Measurements from ENCODE around the gene BPGM. TPM values are rescaled to one million over a fixed set of nuclear protein-coding genes. Genes with fewer than 3 reads are reported as not detected.
A peak's percentile ranks its signal among the peaks of the same experiment; 100 is the strongest.

BPGM gene
- total RNA-seq (2021) (13.8 and 14.0 TPM in 2 replicates), Bru-seq, nascent RNA (percentile 60 among the genes with signal in this experiment), BruChase-seq, experiment 1, labeled RNA remaining after a 2-hour chase (percentile 53 among the genes with signal in this experiment), BruChase-seq, experiment 2, labeled RNA remaining after a 6-hour chase (percentile 53 among the genes with signal in this experiment)
- long read RNA-seq, transcript BPGM-201 (3 exons, 1,753 nt) = major isoform, 41 of 55 reads
- long read RNA-seq, partial matches to known transcripts = 8 of 55 reads
- long read RNA-seq, other reads (novel, unspliced or antisense) = 6 of 55 reads

DNA sequence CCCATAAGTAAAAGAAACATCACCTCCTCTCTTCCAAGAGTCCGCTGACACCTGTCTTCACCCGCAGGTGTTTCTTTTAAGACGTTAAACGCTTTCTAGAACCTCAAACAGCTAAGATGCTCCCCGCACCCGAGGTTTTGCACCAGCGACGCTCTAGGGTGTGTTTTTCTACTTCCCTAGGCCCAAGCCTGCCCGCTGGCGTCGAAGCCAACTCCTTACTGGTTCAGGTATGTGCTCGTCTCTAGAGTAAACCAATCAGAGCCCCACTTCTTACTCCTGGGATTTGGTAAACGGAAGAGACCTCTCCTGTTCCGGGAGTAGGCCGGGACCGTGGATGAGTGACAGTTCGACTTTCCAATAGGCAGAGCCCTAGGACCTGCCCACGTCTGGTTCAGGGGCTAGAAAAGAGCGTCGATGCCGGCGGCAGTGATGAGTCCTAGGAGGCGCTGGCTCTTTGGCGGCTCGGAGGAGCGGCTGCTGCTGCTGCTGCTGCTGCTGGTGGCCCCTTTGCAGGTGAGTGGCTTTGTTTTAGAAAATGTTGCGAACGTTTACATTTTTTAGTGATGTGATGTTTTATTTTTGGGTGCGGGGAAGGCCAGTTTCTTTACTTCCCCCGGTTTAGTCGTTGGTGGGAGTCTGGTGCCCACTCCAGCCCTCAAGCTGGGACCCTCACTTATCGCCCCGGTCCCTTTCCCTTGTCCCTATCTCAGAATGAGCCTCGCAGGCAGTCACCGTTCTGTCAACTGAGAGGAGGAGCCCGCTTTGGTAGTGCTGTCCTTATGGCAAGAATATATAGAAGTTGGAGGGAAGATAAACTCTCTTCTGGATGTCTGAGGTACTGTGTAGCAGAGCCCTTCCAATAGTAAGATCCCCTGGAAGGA, at the start of gene BPGM:
TSS of gene BPGM (plus strand) at position 429 of the 881 bp plus-strand sequence. CDS start 14,655 bp downstream, outside the sequence.
- no peak for TF ChIP-seq EZH2 (IDR thresholded peaks at IDR 0.05; ENCODE audit: borderline replicate concordance, low read depth, low read length, poor library complexity, severe bottlenecking)
- TF ChIP-seq, protein P1, sequence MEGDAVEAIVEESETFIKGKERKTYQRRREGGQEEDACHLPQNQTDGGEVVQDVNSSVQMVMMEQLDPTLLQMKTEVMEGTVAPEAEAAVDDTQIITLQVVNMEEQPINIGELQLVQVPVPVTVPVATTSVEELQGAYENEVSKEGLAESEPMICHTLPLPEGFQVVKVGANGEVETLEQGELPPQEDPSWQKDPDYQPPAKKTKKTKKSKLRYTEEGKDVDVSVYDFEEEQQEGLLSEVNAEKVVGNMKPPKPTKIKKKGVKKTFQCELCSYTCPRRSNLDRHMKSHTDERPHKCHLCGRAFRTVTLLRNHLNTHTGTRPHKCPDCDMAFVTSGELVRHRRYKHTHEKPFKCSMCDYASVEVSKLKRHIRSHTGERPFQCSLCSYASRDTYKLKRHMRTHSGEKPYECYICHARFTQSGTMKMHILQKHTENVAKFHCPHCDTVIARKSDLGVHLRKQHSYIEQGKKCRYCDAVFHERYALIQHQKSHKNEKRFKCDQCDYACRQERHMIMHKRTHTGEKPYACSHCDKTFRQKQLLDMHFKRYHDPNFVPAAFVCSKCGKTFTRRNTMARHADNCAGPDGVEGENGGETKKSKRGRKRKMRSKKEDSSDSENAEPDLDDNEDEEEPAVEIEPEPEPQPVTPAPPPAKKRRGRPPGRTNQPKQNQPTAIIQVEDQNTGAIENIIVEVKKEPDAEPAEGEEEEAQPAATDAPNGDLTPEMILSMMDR (conservative IDR thresholded peaks at IDR 0.05; ENCODE audit: low read depth, low read length) = peak; percentile 52
- no peaks in the 10 kb centered on the region for H3K27me3 ChIP-seq (replicated peaks; ENCODE audit: insufficient read depth, low read depth, low read length, poor library complexity)
- BruUV-seq (replicated peaks) = TSS peak; percentile 68
- peak; percentile 100 for DNase-seq (ENCODE audit: low spot score)
- H3K36me3 ChIP-seq (ENCODE audit: insufficient read depth, low read length, poor library complexity, severe bottlenecking) = no peaks in the 10 kb centered on the region
- H3K9me3 ChIP-seq (ENCODE audit: low read depth, low read length, poor library complexity, severe bottlenecking) = no peaks in the 10 kb centered on the region
- peaks cover 5% of the 10 kb centered on the region for H3K4me1 ChIP-seq (ENCODE audit: insufficient read depth, low read length, poor library complexity, severe bottlenecking)
- peak within 1 kb of the TSS; percentile 62 for H3K27ac ChIP-seq (ENCODE audit: low read depth, low read length, poor library complexity, severe bottlenecking)
- peak within 1 kb of the TSS; percentile 58 for H3K4me3 ChIP-seq (ENCODE audit: low read depth, low read length, poor library complexity, severe bottlenecking)
- POLR2A ChIA-PET (ENCODE audit: low non-redundant PET) = no interaction called here
- CTCF ChIA-PET = no interaction called here
- intact Hi-C loops (cut with micrococcal nuclease; ENCODE audit: unreplicated experiment) = no loop called here

DNA sequence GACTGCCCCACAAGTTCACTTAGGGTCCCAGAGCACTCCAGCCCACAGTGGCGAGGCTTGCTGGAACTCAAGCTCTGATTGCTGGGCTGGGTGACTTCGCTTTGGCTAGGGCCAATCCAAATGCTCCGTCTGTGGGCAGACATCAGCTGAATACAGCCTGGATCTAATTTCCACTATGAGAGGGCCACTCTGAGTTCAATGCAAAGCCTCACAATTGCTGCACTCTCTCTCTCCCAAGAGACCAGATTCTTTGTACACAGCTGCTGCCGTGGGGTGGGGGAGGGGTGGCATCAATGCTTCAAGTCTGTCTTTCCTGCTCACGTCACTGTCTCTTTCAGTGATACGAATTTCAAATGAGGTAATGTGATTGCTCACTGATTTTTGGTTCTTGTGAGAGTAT, 47.3 kb upstream of the BPGM start:
- Histone ChIP-seq H3K4me3 (ENCODE audit: low read depth, low read length, poor library complexity, severe bottlenecking) (no peak overlapping the region), H3K4me1 (ENCODE audit: insufficient read depth, low read length, poor library complexity, severe bottlenecking) (peaks cover 13% of the 10 kb centered on the region), H3K27me3 (replicated peaks; ENCODE audit: insufficient read depth, low read depth, low read length, poor library complexity) (no peaks in the 10 kb centered on the region), H3K27ac (ENCODE audit: low read depth, low read length, poor library complexity, severe bottlenecking) (no peak overlapping the region), H3K9me3 (ENCODE audit: low read depth, low read length, poor library complexity, severe bottlenecking) (peaks cover 3% of the 10 kb centered on the region), H3K36me3 (ENCODE audit: insufficient read depth, low read length, poor library complexity, severe bottlenecking) (no peaks in the 10 kb centered on the region)
- no TSS peak for BruUV-seq (replicated peaks)
- DNase-seq (ENCODE audit: low spot score) = peak; percentile 55
- ChIA-PET CTCF (no interaction called here), POLR2A (ENCODE audit: low non-redundant PET) (no interaction called here)
- TF ChIP-seq EZH2 (IDR thresholded peaks at IDR 0.05; ENCODE audit: borderline replicate concordance, low read depth, low read length, poor library complexity, severe bottlenecking) = no peak
- TF ChIP-seq, protein P1 (conservative IDR thresholded peaks at IDR 0.05; ENCODE audit: low read depth, low read length) = no peak
- intact Hi-C loops (cut with micrococcal nuclease; ENCODE audit: unreplicated experiment) = no loop called here

DNA sequence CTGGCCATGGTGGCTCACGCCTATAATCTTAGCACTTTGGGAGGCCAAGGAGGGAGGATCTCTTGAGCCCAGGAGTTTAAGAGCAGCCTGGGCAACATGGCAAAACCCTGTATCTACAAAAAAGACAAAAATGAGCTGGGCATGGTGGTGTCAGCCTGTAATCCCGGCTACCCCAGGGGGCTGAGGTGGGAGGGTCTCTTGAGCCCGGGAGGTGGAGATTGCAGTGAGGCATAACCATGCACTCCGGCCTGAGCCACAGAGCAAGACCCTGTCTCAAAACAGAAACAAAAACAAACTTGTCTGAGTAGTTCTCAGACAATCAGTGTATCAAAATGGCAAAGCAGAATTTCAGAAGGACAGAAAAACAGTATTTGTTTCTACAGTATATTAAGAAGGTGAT, 45.2 kb upstream of the BPGM start:
- ChIA-PET CTCF (no interaction called here), POLR2A (ENCODE audit: low non-redundant PET) (no interaction called here)
- H3K27ac ChIP-seq (ENCODE audit: low read depth, low read length, poor library complexity, severe bottlenecking) = no peak overlapping the region
- intact Hi-C loops (cut with micrococcal nuclease; ENCODE audit: unreplicated experiment) = no loop called here
- BruUV-seq (replicated peaks) = no TSS peak
- H3K9me3 ChIP-seq (ENCODE audit: low read depth, low read length, poor library complexity, severe bottlenecking) = peaks cover 3% of the 10 kb centered on the region
- peaks cover 13% of the 10 kb centered on the region for H3K4me1 ChIP-seq (ENCODE audit: insufficient read depth, low read length, poor library complexity, severe bottlenecking)
- no peaks in the 10 kb centered on the region for H3K27me3 ChIP-seq (replicated peaks; ENCODE audit: insufficient read depth, low read depth, low read length, poor library complexity)
- no peaks in the 10 kb centered on the region for H3K36me3 ChIP-seq (ENCODE audit: insufficient read depth, low read length, poor library complexity, severe bottlenecking)
- TF ChIP-seq, protein P1 (conservative IDR thresholded peaks at IDR 0.05; ENCODE audit: low read depth, low read length) = no peak
- TF ChIP-seq EZH2 (IDR thresholded peaks at IDR 0.05; ENCODE audit: borderline replicate concordance, low read depth, low read length, poor library complexity, severe bottlenecking) = no peak
- no peak for DNase-seq (ENCODE audit: low spot score)
- no peak overlapping the region for H3K4me3 ChIP-seq (ENCODE audit: low read depth, low read length, poor library complexity, severe bottlenecking)
